PFSK-1 (cell line): ENCODE measurements around the gene AUTS2.

ENCODE experiments used
- FOXP2 ChIP-seq: optimal IDR thresholded peaks from 2 replicates; pipeline ENCODE3; 2011; ENCODE audit warnings: borderline replicate concordance, control low read depth, inconsistent platforms; ENCODE audit not compliant: insufficient read depth; ENCODE audit errors: extremely low read length, extremely low read depth
- POLR2AphosphoS5 ChIP-seq: IDR thresholded peaks from 2 replicates; pipeline ENCODE4 v1.6.1; 2012; ENCODE audit warnings: low read depth, mild to moderate bottlenecking, control low read depth, low read length, moderate library complexity
- REST ChIP-seq, 2 experiments: IDR thresholded peaks; 2 replicates each; pipeline versions ENCODE4 v1.6.1 to v1.8.0; 2011 to 2012; ENCODE audit warnings: low read depth in 2 of 2, low read length in 2 of 2, control low read depth in 1 of 2, inconsistent platforms in 1 of 2, mild to moderate bottlenecking in 1 of 2, moderate library complexity in 1 of 2; ENCODE audit not compliant: insufficient read depth in 1 of 2
- SIN3A ChIP-seq: IDR thresholded peaks from 2 replicates; pipeline ENCODE4 v1.6.1; 2012; ENCODE audit warnings: mild to moderate bottlenecking, low read length, moderate library complexity, borderline replicate concordance; ENCODE audit not compliant: insufficient read depth
- TAF1 ChIP-seq: IDR thresholded peaks from 2 replicates; pipeline ENCODE4 v1.6.1; 2012; ENCODE audit warnings: low read length, control low read depth, borderline replicate concordance; ENCODE audit not compliant: insufficient read depth

The AUTS2 gene

GRCh38 chr7:70720191-70720873 lies 1122.1 kb downstream of the AUTS2 start:
- TF ChIP-seq SIN3A (no peak), TAF1 (no peak), FOXP2 (no peak), REST (IDR thresholded peaks at IDR 0.05; ENCODE audit: insufficient read depth in 1 of 2, low read depth in 2 of 2, low read length in 2 of 2) (no peak), POLR2AphosphoS5 (no peak)

GRCh38 chr7:70721500-70721899 lies 1123.2 kb downstream of the AUTS2 start:
- no peak for TF ChIP-seq SIN3A

DNA sequence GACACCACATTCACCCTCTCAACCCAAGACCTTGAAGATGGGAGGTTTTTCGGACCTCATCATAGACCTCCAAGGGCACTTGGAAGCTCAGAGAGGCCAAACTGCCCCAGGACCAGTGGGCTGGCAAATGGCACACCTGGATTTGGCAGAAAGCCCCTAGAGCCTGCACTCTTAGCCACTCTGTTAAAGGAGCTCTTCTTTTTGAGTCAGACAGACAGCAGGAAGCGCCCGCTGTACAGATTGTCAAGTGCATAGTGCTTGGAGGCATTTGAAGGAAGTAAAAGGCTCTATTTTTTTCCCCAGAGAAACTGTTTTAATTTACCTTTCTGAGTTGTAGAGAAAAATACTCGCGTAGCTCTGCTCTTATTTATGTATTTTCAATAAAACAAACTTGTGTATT lies 1125.1 kb downstream of the AUTS2 start:
- TF ChIP-seq REST (IDR thresholded peaks at IDR 0.05; ENCODE audit: insufficient read depth in 1 of 2, low read depth in 2 of 2, low read length in 2 of 2) (no peak), SIN3A (no peak), POLR2AphosphoS5 (no peak), FOXP2 (no peak), TAF1 (no peak)

- TF ChIP-seq POLR2AphosphoS5 = no peak
- TF ChIP-seq FOXP2 = no peak
- no peak for TF ChIP-seq SIN3A
- TF ChIP-seq TAF1 = no peak
- no peak for TF ChIP-seq REST (IDR thresholded peaks at IDR 0.05; ENCODE audit: insufficient read depth in 1 of 2, low read depth in 2 of 2, low read length in 2 of 2)
Observed at GRCh38 chr7:70725448-70725847, 1127.2 kb downstream of the AUTS2 start.

DNA sequence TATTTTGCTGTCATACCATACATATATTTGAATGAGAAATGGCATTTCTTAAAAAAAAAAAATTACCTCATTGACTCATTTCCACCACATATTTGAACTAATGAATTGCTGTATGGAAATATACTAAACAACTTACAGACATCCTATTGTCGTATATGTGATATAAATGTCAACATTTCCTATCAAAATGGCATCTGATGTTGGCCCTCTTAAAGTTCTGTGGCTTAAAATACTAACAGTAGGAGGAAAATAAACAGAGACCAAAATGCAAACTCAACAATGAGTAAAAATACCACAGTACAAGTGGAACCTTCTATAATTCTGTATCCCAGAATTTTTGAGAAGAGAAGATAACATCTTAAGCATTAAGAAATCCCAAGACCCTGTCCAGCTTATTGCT lies 1128.0 kb downstream of the AUTS2 start:
- no peak for TF ChIP-seq SIN3A
- TF ChIP-seq FOXP2 = no peak
- TF ChIP-seq POLR2AphosphoS5 = no peak
- TF ChIP-seq TAF1 = no peak
- no peak for TF ChIP-seq REST (IDR thresholded peaks at IDR 0.05; ENCODE audit: insufficient read depth in 1 of 2, low read depth in 2 of 2, low read length in 2 of 2)
